ENCODE results near the gene SLC6A11.

The SLC6A11 gene

GRCh38 chr3:10933805-10934481 is 117.9 kb downstream of the SLC6A11 start:
- DNase-seq = no peak

DNA sequence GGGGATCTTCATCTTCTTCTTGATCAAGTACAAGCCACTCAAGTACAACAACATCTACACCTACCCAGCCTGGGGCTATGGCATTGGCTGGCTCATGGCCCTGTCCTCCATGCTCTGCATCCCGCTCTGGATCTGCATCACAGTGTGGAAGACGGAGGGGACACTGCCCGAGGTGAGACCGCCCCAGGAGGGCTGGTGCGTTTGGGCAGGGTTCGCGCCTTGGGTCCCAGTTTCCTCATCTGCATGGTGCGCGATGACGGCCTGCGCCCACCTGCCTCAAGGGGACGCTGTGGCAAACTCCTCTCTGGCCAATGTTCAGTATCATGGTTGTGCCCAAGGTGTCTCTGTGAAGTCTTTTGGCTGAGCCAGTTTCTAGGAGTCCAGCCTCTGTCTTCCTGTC is 119.0 kb downstream of the SLC6A11 start:
- DNase-seq = no peak

DNA sequence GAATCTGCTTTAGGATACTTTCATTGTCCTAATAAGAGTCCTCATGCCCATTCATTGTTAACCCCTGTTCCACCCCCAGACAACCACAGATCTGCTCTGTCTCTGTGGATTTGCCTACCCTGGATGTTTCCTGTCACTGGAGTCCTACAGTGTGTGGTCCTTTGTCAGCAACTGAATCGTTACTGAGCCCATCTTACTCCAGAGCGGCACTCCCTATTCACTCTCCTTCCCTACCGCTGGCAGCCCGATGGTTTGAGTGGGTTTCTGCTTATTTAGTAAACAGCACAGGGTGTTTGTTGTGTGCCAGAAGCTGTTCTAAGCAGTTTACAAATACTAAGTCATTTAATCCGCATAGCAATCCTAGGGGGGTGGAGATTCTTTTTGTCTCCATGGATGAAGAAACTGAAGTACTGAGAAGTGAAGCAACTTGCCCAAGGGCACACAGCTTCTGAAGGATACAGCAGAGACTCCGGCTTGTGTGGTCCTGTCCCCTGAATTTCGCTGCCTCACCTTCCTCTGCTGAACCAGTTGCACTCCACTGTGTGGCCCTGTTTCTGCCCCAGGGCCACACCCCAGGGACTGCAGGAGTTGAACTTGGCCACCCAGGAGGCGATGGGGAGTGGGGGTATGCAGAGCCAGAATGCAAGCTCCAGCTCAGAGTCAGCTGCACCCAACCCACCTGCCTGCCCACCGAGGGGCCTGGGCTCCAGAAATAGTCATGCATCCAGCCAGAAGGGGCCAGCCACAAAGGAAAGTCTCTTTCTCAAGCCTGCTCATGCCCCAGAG is 120.0 kb downstream of the SLC6A11 start:
- no peak for DNase-seq

- DNase-seq = no peak
Measured at GRCh38 chr3:10936686-10937085, 120.7 kb downstream of the SLC6A11 start.

DNA sequence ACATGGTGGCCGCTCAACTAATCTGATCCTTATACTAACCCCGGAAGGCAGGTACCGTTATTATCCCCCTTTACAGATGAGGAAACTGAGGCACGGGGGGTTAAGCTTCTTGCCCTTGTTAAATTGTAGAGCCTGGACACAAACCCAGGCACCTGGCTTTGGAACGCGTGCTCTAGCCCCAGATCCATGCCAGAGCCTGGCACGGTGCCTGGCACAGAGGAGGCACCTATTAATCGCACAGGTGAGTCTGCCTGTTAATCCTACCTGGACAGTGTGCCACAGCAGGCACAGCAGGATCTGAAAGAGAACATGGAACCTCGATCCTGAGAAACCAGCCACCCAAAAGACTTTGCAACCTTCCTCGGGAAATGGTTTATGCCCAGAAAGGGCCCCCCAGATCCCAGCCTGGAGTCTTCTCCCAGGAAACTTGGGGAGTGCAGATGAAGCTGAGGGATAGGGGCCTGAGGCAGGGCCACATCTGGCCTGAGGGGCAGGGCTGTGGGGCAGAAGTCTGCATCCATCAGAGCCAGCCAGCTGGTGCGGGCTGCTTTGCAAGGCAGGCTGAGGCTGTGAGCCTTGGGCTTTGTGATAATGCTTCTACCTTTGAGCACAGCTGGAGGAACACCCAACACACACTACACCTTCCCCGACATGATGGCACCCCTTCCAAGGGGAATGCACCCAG is 121.3 kb downstream of the SLC6A11 start:
- no peak for DNase-seq

DNA sequence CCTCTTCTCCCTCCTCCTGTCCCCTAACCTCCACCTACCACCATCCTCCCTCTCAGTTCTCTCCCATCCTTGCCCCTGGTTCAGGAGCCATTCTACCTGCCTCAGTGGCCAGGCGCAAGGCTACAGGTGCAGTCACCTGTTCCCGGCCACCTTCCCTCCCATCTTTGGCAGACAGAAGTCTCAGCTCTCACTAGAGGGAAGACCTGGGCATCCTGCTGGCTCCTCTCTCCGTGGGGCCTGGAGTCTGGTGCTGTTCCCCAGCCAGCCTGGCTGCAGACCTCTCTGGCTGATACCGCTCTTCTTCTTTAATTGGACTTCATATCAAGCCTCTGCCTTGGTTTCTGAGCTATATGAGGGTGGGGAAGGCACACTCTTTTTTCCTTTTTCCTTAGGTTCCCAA is 123.5 kb downstream of the SLC6A11 start:
- no peak for DNase-seq

- no peak for DNase-seq
Measured at GRCh38 chr3:10940106-10940505, 124.1 kb downstream of the SLC6A11 start.

GRCh38 chr3:10941972-10942371 is 125.9 kb downstream of the SLC6A11 start:
- peak; percentile 47 for DNase-seq

- no peak for DNase-seq
Measured at GRCh38 chr3:10942690-10943205, 126.7 kb downstream of the SLC6A11 start.

- DNase-seq = no peak
Measured at GRCh38 chr3:10944866-10945265, 128.8 kb downstream of the SLC6A11 start.

DNA sequence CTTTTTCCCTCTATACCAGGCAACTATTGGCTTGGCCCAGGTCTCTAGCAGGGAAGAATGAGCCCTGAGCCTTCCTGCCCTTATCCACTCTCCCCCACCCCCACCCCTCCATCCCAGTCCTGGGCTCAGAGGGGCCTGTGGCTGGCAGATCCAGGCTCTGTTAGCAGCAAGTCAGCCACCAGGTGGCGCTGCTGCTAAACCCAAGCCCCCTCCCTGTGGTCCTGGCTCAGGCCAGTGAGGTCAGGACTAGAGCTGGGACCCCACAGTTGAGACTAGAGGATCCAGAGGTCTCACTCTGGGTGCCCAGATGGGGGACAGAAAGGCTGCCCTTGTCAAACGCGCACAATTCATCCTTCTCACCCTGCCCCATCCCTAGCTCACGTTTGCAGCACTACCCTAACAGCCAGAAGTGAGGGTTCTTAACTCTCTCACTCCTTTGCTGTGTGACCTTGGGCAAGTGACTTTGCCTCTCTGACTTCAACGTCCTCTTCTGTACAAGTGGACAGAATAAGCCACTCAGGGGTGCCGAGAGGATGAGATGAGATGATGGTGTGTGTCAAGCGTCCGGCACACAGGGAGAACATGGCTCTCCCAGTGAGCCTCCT is 129.8 kb downstream of the SLC6A11 start:
- peak; percentile 60 for DNase-seq

- no peak for DNase-seq
Measured at GRCh38 chr3:10946526-10946925, 130.5 kb downstream of the SLC6A11 start.

DNA sequence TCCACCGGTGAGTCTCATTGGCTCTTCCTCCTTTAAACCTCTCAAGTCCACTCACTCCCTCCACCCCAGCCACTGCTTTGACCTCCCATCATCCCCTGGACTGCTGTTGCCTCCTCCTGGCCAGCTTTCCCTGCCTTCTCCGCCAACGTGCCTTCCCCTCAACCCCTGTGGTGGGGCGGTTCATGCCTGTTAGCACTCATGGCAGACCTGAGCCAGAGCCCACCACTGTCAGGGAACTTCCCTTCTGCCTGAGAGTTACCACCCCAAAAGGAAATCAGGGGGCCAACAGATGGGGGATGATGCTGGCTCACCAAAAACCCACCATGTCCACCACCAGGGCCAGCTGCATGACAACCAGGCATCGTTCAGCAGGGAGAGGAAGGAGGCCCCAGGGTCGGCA is 132.3 kb downstream of the SLC6A11 start:
- DNase-seq = no peak

DNA sequence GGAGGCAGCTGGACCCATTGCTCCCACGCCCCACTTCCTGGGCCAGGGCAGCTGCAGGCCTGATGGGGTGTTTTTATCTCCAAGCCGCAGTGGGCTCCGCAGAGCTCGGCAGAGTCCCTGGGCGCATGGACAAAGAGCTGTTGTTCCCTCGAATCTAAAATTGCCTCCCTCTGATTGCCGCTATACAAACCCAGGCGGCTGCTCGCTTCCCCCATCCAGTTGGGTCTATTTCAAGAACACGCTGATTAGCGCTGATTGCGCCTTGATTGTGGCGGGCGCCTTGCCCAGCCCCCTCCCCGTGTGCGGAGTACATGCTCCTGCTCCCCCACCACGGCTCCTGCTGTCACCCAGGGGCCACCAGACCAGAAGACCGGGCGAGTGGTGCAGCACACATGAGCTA is 133.2 kb downstream of the SLC6A11 start:
- DNase-seq = no peak

DNA sequence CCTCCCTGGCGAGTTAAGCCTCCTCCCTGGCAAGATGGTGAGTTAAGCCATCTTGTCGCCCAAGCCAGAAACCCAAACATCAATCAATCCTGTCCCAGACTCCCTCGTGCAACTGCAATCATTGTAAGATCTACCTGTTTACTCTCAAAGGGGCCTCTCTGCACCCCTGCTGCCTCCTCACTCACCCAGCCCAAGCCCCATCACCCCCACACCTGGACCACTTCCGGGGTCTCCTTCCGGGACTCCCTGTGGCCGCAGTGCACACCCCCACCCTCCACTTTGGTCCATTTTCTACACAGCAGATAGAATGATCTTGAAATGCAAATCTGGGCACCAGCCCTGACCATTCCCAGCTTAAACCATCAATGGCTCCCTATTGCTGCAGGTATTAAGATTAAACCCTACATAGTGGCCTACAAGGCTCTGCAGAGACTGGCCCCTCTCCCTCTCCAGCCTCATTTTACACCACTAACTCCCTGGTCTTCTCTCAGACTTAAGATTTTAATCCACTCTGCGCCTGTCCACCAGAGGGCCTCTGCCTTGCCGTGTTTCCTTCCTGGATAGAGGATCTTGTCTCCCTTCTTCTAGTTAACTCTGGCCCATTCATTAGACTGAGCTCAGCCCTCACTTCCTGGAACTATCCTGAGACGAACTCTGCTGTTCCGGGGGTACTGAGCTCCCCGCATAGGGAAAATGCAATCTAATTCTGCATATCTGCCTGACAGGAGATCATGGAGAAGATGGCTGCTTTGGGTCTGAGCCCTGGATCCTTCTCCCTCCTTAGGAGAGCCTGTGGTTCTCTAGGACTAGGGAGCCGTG is 134.7 kb downstream of the SLC6A11 start:
- DNase-seq = peak; percentile 18

DNA sequence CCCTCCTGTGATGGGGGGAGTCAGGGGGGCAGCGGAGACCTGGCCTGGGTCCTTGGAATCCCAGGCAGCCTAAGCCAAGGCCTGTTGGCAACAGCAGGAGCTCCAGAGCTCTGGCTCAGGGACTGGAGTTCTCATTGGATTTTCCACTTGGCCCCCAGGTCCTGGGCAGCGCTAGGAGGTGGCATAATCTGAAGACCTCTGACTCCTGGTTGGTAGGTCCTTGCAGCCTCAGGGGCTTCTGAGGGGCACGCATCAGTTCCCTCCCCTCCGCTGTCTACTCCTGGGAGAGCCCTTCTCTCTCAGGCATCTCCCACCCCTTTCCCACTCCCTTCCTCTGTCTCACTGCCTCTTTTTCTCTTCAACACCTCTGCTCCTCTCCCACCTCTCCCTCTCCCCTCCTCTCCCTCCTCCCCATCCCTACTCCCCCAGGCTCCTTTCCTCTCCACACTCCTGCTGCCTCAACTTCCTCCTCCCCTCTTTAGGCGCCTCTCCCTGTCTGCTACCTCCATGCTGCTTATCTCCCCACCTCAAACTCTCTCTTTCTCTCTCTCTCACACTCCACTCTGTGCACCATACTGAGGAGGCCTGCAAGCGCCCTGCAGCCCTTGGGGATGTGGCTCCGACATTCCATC is 135.4 kb downstream of the SLC6A11 start:
- no peak for DNase-seq

DNA sequence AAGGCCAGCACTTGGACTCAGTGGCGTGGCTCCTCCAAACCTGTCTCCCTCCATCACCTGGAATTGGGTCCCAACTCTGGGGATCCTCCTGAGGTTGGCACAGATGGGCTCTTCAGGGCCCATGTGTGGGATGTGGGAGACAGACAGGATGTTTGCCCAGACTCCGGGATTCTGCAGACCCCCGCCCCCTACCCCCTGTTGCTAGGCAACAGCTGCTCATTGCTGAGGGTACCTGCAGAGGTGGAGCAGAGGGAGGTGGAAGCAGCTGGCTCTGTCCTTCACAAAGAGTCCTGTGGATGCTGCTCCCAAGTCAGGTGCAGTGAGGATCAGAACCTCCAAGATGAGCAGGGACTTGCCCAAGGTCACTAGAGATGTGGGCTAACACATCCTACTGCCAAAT is 136.5 kb downstream of the SLC6A11 start:
- no peak for DNase-seq

DNA sequence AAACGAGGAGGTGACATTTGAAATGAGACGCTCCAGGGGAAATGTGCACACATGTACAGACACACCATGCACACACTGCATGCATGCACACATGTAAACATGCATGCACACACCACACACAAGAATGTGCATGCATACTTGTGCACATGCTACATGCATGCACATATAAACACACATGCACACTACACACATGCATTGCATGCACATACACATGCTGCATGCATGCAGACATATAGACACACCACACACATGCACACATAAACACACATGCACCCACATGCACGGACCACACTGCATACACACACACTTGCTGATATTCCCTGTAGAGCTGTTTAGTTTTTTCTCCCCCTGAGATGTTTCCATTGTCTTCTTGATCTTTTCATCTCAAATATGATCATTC is 138.7 kb downstream of the SLC6A11 start:
- DNase-seq = no peak

GRCh38 chr3:10955711-10956453 is 139.9 kb downstream of the SLC6A11 start:
- no peak for DNase-seq

GRCh38 chr3:10956531-10956930 is 140.5 kb downstream of the SLC6A11 start:
- no peak for DNase-seq

GRCh38 chr3:10956986-10957385 is 141.0 kb downstream of the SLC6A11 start:
- DNase-seq = no peak
